A172 (cell line): ENCODE data around the gene DPEP1. TPM values are rescaled to one million over a fixed set of nuclear protein-coding genes. Genes with fewer than 3 reads are reported as not detected.
A peak's percentile ranks its signal among the peaks of the same experiment; 100 is the strongest.
"Not testable (repeated sequence)": the region's sequence is repeated elsewhere in the genome, so short reads cannot be mapped to it uniquely, and the experiment has no call there.

Experiments
- DNase-seq: peaks from one replicate; pipeline ENCODE4 v3.0.0-alpha.2; 2015; ENCODE audit warnings: low spot score
- total RNA-seq: library from RNA; depleted of rRNA; stranded (reverse); fragments of >200 nt; shearing (Covaris generic); gene quantifications from 2 replicates; pipeline ENCODE4 v1.2.3, GENCODE V29; 2014

Gene DPEP1
- total RNA-seq, 1 experiment from 2014 or later, result 0.43 TPM

DNA sequence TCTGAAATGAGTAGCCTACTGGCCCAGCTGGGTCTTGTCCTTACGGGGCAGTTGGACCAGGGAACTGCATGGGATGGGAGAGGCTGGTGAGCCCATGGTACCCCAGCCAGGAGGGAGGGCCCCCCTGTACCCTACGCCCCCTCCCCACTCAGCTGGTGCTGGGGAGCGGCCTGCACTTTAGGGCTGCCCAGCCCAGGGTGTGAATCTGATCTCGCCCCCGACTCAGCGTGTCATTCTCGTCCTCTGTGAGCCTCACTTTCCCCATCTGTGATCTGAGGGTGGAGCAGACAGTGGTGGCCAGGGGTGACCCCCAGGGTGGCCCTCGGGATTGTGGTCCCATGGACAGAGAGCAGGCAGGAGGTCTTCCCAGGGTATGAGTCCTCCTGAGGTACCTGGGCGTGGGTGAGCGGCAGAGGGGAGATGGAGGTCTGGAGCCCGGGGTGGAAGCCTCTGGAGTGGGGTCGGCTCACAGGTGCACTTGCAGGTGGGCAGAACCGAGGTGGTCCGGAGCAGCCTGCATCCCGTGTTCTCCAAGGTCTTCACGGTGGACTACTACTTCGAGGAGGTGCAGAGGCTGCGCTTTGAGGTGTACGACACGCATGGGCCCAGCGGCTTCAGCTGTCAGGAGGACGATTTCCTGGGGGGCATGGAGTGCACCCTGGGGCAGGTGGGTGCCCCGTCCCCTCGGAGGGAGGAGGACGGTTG lies 36.2 kb upstream of the DPEP1 start:
- DNase-seq, result no peak

DNA sequence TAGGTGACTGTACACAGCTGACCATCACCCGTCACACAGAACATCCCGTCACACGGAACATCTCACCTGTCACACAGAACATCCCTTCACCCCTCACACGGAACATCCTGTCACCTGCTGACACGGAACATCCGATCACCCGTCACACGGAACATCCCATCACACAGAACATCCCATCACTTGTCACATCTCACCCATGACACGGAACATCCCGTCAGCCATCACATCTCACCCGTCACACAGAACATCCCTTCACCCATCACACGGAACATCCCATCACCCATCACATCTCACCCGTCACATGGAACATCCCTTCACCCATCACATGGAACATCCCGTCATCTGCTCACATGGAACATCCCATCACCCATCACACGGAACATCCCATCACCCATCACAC lies 34.1 kb upstream of the DPEP1 start:
- DNase-seq, result no peak

DNA sequence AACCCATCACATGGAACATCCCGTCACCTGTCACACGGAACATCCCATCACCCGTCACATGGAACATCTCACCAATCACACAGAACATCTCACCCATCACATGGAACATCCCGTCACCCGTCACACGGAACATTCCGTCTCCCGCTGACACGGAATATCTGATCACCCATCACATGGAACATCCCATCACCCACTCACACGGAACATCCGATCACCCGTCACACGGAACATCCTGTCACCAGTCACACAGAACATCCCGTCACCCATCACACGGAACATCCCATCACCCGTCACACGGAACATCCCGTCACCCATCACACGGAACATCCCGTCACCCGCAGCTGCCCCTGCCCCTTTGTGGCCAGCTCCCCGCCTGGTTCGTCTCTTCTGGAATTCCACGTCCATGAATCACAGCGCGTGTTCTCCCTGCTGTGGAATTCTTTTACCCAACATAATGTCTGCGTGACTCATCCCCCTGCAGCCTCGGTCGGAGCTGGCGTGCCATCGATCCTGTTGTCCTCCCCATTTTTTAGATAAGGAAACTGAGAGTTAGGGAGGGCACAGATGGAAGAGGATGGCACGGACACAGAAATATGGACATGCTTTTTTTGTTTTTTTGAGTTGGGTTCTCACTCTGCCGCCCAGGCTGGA lies 32.3 kb upstream of the DPEP1 start:
- DNase-seq, result peak; percentile 98

DNA sequence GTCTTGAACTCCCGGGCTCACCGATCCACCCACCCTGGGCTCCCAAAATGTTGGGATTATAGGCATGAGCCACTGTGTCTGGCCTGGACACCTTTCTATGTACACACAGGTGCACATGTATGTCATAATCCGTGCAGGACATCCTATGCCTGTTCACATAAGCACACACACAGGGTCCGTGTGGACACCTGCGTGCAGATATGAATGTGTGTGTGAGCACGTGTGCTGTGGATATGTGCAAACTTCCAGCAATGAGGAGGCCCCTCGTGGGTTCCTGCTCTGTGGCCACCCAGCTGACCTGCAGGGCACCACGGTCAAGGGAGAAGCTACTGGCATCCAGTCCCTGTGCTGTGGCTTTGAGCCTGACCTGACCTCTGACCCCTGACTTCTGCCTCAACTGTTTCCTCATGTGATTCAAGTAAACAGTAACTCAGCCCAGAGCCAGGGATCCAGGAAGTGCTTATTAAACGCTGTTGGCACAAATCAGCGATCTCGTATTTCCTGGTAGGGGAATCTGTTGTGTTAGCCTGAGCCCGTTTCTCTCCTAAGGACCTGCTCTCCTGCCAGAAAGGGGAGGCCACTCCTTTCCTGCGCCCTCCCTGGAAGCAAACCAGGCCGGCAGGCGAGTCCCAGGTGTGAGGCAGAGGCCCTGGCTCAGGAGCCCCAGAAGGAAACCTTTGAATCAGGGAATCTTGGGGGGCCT lies 31.4 kb upstream of the DPEP1 start:
- DNase-seq, result peak; percentile 74

DNA sequence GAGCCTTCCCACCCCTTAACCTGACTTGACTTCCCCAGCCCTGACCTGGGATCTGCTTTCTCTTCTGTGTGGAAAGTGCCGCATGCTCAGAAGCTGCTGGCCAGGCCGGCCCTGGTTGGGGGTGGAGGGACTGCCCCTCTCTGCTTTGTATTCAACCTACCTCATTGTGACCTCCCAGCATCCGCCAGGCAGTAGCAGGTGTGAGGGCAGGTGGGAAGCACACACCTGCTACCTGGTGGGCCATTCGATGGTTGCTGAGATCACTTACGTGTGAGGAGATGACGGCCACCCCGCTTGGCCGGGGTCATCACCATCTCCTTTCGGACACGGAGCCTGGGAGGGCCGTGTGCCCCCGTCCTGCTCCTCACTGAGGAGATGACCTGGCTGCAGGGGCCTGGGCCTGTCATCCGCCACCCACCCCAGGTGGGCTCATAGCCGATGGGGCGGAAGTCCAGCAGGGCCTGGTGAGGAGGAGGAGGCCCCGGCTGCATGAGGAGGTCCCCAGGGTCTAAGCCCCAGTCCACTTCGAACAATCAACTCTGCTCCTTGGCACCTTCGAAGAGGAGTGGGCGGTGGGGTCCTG lies 30.7 kb upstream of the DPEP1 start:
- no peak for DNase-seq

DNA sequence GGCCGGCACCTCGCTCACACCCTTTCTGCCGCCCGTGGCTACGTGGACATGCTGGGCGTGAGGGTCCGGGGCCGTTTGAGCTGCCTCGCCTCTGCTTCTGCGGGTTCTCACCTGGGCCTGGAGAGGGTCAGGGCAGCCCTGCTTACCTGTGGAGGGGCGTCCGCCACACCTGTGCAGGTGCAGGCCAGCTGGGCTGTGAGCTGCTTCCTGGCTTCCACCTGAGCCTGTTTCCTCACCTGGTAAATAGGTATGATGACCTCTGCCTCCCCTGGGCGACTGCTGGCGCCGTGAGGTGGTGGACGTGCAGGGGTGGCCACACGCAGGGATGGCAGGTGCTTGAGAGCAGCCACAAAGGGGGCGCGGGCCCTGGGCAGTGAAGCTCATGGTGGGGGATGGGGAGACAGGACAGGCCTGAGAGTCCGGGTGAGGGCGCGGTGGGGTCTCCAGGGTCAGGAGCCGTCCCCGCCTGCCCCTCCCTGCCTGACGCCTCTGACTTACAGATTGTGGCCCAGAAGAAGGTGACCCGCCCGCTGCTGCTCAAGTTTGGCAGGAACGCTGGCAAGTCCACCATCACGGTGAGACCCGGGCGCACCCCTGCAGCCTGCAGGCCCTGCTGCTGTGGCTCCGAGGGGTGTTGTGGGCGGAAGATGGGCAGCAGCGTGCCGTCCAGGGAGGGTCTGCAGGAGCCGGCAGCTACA lies 30.1 kb upstream of the DPEP1 start:
- DNase-seq, result no peak

DNA sequence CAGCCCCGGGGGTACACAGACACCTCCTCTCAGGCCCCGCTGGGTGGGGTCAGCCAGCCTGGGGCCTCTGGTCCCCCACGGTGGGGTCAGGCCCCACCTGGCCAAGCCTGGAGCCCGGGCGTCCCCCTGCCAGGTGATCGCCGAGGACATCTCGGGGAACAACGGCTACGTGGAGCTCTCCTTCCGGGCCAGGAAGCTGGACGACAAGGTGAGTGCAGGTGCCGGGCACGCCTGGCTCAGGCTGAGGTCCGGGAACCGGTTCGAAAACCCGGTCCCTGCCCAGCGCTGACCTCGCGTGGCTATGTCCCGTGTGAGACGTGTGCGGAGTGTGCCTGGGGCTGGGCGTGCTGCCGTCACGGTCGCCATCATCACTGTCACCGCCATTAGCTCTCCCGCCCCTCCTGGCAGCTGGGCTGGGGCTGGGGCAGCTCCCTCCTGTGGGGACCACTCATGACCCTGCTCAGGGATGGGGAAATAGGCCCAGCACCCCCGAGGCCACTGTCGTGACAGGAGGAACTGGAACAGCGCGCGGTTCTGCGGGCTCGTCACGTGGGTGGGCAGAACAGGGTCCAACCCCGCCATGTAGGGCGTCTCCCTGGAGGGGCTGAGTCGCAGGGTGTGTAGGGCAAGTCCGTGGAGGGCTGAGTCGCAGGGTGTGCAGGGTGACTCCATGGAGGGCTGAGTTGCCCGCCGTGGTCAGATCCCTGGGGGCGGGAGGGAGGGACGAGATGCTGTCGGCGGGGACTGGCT lies 29.4 kb upstream of the DPEP1 start:
- DNase-seq, result peak; percentile 15

DNA sequence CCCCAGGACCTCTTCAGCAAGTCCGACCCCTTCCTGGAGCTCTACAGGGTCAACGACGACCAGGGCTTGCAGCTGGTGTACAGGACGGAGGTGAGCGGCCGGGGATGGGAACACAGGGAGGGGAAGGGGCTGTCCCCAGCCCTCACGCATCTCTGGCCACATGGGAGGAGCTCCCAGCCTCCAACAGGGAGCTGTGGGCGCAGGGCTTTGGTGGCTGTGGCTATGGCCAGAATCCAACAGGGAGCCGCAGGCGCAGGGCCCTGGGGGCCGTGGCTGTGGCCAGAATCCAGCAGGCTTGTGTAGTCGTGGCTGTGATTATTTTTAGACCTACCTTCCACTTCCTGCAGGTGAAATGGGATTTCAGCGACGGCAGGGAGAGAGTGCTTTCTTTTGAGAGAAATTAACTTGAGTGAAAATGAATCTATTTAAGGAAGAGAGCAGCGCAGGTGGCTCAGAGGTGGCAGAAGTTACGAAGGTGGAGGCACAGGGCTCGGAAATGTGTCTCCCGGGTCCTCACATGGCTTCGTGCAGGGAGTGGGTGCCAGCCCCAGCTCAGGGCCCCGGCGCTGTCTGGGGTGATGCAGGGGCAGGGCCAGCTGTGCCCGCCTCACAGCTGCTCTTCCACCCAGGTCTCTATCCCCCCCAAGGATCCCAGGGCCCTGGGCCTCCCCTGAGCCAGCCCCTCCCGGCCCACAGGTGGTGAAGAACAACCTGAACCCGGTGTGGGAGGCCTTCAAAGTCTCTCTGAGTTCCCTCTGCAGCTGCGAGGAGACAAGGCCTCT lies 28.5 kb upstream of the DPEP1 start:
- peak; percentile 59 for DNase-seq

DNA sequence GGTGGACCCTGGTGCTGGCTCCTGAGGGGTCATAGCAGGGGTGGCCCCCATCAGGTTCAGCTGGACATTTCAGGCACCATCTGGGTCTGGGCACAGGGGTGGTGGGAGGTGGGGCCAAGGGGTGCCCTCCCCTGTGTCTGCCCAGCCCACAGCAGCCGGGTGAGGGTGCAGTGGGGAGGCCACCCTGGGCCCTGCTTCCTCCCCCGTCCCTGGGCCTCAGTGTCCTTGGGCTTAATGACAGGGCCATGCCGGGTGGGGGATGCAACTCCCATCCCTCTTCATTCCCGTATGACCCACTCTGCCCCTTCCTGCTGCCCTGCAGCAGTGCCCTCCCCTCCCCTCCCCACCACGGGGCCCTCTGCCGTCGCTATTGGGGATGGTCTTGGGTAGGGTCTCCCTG lies 27.2 kb upstream of the DPEP1 start:
- no peak for DNase-seq

DNA sequence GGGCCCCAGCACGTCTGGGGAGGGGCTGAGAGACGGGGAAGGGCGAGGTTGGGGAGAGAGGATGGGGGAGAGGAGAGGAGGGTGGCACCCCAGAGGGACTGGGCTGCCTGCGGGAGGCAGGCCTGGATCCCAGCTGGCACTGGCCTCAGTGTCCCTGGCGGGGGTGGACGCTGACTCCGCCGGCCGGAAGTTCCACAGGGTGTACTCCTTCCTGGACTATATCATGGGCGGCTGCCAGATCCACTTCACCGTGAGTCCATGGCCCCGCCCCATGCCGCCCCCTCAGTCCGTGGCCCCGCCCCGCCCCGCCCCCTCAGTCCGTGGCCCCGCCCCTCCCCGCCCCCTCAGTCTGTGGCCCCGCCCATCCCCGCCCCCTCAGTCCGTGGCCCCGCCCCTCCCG lies 26.6 kb upstream of the DPEP1 start:
- DNase-seq, result peak; percentile 44

DNA sequence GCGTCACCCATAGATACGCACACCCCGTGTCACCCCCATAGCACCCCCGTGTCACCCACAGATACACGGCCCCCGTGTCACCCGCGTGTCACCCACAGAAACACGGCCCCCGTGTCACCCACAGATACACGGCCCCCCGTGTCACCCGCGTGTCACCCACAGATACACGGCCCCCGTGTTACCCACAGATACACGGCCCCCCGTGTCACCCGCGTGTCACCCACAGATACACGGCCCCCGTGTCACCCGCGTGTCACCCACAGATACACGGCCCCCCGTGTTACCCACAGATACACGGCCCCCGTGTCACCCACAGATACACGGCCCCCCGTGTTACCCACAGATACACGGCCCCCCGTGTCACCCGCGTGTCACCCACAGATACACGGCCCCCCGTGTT lies 25.8 kb upstream of the DPEP1 start:
- not testable (repeated sequence) for DNase-seq

DNA sequence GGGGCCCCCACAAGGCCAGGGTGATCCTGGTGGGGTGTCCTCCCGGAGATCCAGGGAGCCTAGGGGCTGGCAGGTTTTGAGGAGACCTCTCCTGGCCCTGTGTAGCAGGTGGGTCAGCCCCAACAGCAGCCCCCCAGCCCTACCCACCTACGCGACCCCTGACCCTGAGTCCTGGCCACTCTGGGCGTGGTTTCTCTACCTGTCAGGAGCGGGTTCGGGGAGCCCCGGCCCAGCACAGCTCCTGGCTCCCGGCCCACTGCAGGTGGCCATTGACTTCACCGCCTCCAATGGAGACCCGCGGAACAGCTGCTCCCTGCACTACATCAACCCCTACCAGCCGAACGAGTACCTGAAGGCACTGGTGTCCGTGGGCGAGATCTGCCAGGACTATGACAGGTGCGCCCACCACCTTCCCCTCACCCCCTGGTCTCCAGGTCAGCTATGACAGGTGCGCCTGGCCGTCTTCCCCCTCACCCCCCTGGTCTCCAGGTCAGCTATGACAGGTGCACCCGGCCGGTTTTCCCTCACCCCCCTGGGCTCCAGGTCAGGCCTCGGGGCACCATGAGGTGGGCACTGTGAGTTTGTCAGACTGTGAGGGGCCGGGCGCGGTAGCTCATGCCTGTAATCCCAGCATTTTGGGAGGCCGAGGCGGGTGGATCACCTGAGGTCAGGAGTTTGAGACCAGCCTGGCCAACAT lies 24.9 kb upstream of the DPEP1 start:
- DNase-seq, result no peak

DNA sequence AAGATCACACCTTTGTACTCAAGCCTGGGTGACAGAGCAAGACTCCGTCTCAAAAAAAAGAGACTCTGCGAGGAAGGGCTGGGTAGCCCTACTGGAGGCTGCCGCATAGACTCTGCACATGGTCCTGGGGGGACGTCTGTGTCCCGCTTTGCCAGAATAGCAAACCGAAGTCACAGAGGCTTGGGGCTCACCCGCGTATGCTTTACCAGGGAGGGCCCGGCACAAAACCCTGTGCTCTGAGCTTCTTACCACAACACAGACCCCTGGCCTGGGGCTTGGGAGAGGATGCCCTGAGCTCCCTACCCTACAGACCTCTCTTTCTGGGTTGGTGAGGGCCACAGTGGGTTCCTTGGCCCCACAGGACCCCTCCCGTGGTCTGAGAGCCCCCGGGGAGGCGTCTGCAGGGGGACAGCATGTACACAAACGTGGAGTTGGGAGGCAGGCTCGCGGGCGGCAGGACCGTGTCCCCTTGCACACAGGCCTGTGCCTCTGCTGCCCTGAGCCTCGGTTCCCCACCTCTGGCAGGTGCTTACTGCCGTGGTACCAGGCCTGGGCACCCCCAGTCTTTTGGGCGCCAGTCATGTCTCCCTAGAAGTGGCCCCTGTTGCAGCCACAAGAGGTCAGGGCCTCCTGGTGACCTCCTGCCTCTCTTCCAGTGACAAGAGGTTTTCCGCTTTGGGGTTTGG lies 24.1 kb upstream of the DPEP1 start:
- no peak for DNase-seq

DNA sequence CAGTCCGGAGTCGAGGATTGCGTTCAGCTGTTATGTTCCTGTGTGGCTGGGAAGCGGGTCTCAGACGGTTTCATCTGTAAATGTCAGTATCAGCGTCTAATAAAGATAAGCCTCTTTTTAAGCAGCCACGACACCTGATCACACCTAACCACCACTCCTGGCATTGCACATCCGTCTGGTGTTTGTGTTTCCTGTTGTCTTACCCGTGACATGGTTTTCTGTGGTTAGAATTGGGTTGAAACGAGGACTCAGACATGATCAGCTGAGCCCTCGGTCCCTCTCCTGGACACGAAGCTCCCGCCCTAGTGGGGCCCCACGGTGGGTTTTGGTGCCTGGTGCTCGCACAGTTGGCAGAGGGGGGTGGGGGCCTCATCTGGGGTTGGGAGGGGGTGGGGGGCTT lies 19.6 kb upstream of the DPEP1 start:
- DNase-seq, result no peak

DNA sequence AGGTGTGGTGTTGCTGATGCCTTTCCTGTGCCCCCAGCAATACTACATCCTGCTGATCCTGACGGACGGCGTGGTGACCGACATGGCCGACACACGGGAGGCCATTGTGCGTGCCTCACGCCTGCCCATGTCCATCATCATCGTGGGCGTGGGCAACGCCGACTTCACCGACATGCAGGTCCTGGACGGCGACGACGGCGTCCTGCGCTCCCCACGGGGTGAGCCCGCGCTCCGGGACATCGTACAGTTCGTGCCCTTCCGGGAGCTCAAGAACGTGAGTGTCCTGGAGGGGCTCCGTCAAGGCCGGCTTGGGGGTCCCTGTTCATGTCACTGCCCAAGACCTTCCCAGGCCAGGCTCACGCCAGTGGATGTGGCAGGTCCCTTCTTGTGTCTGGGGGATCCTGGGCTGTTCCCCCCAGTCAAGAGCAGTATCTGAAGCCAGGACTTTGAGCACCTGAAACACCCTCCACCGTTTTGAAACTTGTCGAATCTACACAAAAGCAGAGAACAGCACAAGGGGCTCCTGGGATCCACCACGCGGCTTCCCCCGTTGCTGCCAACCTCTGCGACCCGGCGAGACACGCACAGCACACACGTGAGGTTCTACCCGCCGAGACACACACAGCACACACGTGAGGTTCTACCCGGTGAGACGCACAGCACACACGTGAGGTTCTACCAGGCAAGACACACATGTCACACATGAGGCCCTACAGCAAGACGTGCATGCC lies 17.9 kb upstream of the DPEP1 start:
- DNase-seq, result no peak

DNA sequence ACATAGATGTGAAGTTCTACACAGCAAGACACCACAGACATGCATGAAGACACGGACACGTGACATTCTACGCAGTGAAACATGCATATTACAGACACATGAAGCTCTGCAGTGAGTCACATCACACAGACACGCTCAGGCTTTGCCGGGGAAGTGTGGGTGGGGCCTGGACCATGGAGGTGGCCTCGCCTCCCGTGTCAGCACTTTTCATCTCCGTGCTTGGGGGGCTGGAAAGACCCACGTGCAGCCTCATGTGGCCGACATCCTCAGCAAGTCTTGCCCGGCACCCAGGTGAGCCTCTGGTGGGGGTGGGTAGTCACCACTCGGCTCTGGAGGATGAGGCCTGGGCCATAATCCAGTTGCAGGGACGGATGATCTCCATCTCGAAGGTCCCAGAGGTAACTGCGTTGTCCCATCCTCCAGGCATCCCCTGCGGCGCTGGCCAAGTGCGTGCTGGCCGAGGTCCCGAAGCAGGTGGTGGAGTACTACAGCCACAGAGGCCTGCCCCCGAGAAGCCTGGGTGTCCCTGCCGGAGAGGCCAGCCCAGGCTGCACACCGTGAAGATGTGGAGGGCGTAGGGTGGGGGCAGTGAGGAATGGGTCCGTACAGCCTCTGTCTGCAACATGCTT lies 17.3 kb upstream of the DPEP1 start:
- no peak for DNase-seq

DNA sequence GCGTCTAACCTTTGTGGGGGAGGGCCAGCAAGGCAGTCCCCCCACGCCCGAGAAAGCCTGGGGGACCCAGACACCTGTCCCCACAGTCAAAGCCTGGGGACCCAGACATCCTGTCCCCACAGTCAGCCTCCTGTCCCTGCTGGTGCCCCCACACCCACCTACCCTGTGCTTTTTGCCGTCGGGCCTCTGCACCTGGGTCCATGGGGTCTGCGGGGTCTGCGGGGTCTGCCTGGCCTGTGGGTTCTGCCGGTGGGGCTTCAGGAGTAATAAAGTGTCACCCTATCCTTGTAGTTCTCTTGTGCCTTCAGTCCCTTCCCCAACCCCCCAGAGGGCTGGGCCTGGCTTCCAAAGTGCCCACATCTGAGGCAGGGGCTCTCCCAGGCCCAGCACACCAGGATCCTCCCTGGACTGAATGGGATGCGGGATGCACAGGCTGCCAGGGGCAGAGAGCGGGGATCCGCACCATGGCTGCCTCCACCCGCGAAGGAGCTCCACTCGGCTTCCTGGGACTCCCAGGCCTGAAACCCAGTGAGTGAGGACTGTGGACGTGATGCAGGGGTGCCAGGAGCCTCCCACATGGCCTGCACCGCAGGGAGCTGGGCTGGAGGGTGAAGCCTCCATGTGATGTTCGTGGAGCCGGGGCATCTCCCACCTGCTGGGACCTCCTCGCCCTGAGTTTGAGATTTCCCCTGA lies 16.3 kb upstream of the DPEP1 start:
- no peak for DNase-seq

DNA sequence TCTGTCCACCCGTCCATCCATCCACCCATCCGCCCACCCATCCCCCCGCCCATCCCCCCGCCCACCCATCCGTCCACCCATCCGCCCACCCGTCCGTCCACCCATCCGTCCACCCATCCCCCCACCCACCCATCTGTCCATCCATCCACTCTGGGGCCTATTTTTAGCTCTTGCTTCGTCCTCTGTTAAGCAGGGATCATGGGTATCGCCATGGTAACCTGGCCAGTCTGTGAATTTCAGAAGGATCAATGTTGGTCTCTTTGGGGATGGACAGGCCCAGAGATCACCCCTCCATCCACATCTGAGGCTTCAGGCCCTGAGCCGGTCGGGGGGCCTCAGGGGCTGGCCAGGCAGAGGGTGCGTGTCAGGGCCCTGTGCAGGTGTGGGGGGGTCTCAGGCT lies 15.2 kb upstream of the DPEP1 start:
- no peak for DNase-seq
